GM12878 (cell line): ENCODE measurements around the gene SPHKAP. TPM values are rescaled to one million over a fixed set of nuclear protein-coding genes. Genes with fewer than 3 reads are reported as not detected.

ENCODE experiments used
- ATAC-seq: fragments of 200-7000 bp; cut with Tn5 transposase; 3 replicates; pipeline ENCODE4 v1.9.1; 2020; ENCODE audit warnings: mild to moderate bottlenecking, moderate library complexity
- BruUV-seq: library from RNA; stranded (reverse); fragments of 400-500 nt; replicated peaks from 2 replicates; lab custom pipeline; 2021; lab: Mats Ljungman, UMichigan
- CTCF ChIA-PET: fragments of 300-600 bp; sonication (Branson Sonifier 250); formaldehyde crosslinking; extraction: SDS; loops from one replicate; lab custom pipeline; 2021; ENCODE audit warnings: inconsistent platforms; lab: Yijun Ruan, JAX
- POLR2A ChIA-PET: fragments of 350-600 bp; formaldehyde crosslinking; extraction: SDS; loops from one replicate; lab custom pipeline; 2021; ENCODE audit warnings: inconsistent platforms; lab: Charles Lee
- RAD21 ChIA-PET: fragments of 300-600 bp; sonication (Branson Sonifier 250); formaldehyde crosslinking; loops from one replicate; lab custom pipeline; 2023; ENCODE audit warnings: antibody characterized with exemption; ENCODE audit not compliant: unreplicated experiment; lab: Charles Lee
- SMC1A ChIA-PET: fragments of 300-600 bp; sonication (Branson Sonifier 250); formaldehyde crosslinking; loops from one replicate; lab custom pipeline; 2023; ENCODE audit not compliant: unreplicated experiment, uncharacterized antibody; lab: Charles Lee
- DNase-seq: peaks from one replicate; pipeline ENCODE4 v3.0.0-alpha.2; 2011; ENCODE audit warnings: low read depth, low spot score
- FAIRE-seq: peaks from 3 replicates; lab custom pipeline; 2011; peaks lifted over from hg19 to GRCh38; lab: Jason Lieb, UNC
- H2AFZ ChIP-seq: 2 replicates; pipeline ENCODE4 v1.6.0; 2011; ENCODE audit warnings: low read depth, low read length, control low read depth; ENCODE audit not compliant: control insufficient read depth
- H3K27ac ChIP-seq: 2 replicates; pipeline ENCODE4 v1.5.1; 2011; ENCODE audit warnings: control low read depth; ENCODE audit not compliant: control insufficient read depth, insufficient read depth
- H3K27me3 ChIP-seq, 2 experiments: replicated peaks in 1 of 2; 2 replicates each; pipeline versions ENCODE4 v1.6.0 to v1.6.1; 2011; ENCODE audit warnings: low read length in 1 of 2; ENCODE audit not compliant: control insufficient read depth in 2 of 2, insufficient read depth in 2 of 2
- H3K36me3 ChIP-seq, 2 experiments: 2 replicates each; pipeline ENCODE4 v1.5.1; 2011; ENCODE audit warnings: low read length in 1 of 2; ENCODE audit not compliant: control insufficient read depth in 2 of 2, insufficient read depth in 2 of 2
- H3K4me1 ChIP-seq: 2 replicates; pipeline ENCODE4 v1.6.1; 2011; ENCODE audit warnings: mild to moderate bottlenecking, low read length, moderate library complexity, mixed read lengths; ENCODE audit not compliant: control insufficient read depth, insufficient read depth
- H3K4me2 ChIP-seq: 2 replicates; pipeline ENCODE4 v1.6.0; 2011; ENCODE audit warnings: control low read depth; ENCODE audit not compliant: control insufficient read depth, insufficient read depth
- H3K4me3 ChIP-seq: fragments of 200-600 bp; sonication (generic); 2 replicates; pipeline ENCODE4 v1.5.1; 2016
- H3K79me2 ChIP-seq: 2 replicates; pipeline ENCODE4 v1.6.0; 2011; ENCODE audit warnings: low read length; ENCODE audit not compliant: control insufficient read depth, insufficient read depth
- H3K9ac ChIP-seq: 2 replicates; pipeline ENCODE4 v1.8.0; 2011; ENCODE audit warnings: low read length, control low read depth, mixed read lengths; ENCODE audit not compliant: control insufficient read depth, insufficient read depth
- H3K9me3 ChIP-seq: replicated peaks from 3 replicates; pipeline ENCODE4 v1.5.1; 2011; ENCODE audit warnings: mild to moderate bottlenecking, low read length; ENCODE audit not compliant: control insufficient read depth, insufficient read depth
- H4K20me1 ChIP-seq: 2 replicates; pipeline ENCODE4 v1.6.0; 2011; ENCODE audit not compliant: control insufficient read depth, insufficient read depth
- ATF7 ChIP-seq: fragments of 450-650 bp; IDR thresholded peaks from 2 replicates; pipeline ENCODE4 v1.6.1; 2016; ENCODE audit warnings: low read depth, mild to moderate bottlenecking
- BCL3 ChIP-seq: IDR thresholded peaks from 2 replicates; pipeline ENCODE4 v1.6.1; 2011; ENCODE audit warnings: borderline replicate concordance, low read depth, mild to moderate bottlenecking, moderate library complexity, low read length; ENCODE audit not compliant: insufficient read depth, poor library complexity, severe bottlenecking
- CEBPZ ChIP-seq: fragments of 150-350 bp; IDR thresholded peaks from 2 replicates; pipeline ENCODE4 v1.6.1; 2016; ENCODE audit warnings: low read depth, low read length
- CHD4 ChIP-seq: fragments of 200-600 bp; sonication (generic); IDR thresholded peaks from 2 replicates; pipeline ENCODE4 v1.6.1; 2016; ENCODE audit warnings: mild to moderate bottlenecking
- NKRF ChIP-seq: fragments of 450-650 bp; conservative IDR thresholded peaks from 2 replicates; pipeline ENCODE4 v1.6.1; 2017; ENCODE audit warnings: mild to moderate bottlenecking, moderate library complexity
- RAD21 ChIP-seq: IDR thresholded peaks from 2 replicates; pipeline ENCODE4 v1.6.1; 2011; ENCODE audit warnings: mild to moderate bottlenecking, low read depth, low read length, moderate library complexity; ENCODE audit not compliant: insufficient read depth
- SIN3A ChIP-seq: IDR thresholded peaks from 2 replicates; pipeline ENCODE4 v1.6.1; 2012; ENCODE audit warnings: low read depth, low read length, improper control_type of control experiment
- SRF ChIP-seq, 2 experiments: IDR thresholded peaks; 2 replicates each; pipeline ENCODE4 v1.6.1; 2011; ENCODE audit warnings: low read depth in 2 of 2, low read length in 2 of 2, mild to moderate bottlenecking in 1 of 2, moderate library complexity in 1 of 2
- WRNIP1 ChIP-seq: IDR thresholded peaks from 2 replicates; pipeline ENCODE4 v1.6.1; 2011; ENCODE audit warnings: low read depth, low read length, improper control_type of control experiment, borderline replicate concordance
- YBX1 ChIP-seq: fragments of 450-650 bp; IDR thresholded peaks from 2 replicates; pipeline ENCODE4 v1.6.1; 2016; ENCODE audit warnings: antibody characterized with exemption
- ZNF207 ChIP-seq: fragments of 450-650 bp; IDR thresholded peaks from 2 replicates; pipeline ENCODE4 v1.6.1; 2014; ENCODE audit warnings: antibody characterized with exemption, mild to moderate bottlenecking, borderline replicate concordance
- WGBS: methylation state at CpG from one replicate; pipeline ENCODE4 v1.1.6; 2016; ENCODE audit warnings: low lambda C conversion rate; ENCODE audit not compliant: insufficient replicate concordance, insufficient coverage; ENCODE audit errors: missing lambda C conversion rate; 5-methylcytosine and 5-hydroxymethylcytosine counted together
- in situ Hi-C: fragments of 300-500 bp; cut with MboI; formaldehyde crosslinking; loops from 9 replicates; pipeline ENCODE4 v1.14.3; 2018; ENCODE audit warnings: mixed read lengths
- intact Hi-C: fragments of 100-400 bp; cut with micrococcal nuclease; formaldehyde crosslinking; loops from one replicate; pipeline ENCODE4 v1.14.2; 2022; ENCODE audit not compliant: unreplicated experiment
- polyA plus RNA-seq, 11 experiments: library from polyadenylated mRNA; depleted of rRNA in 4 of 11; unstranded in 6 of 11; stranded (reverse) in 5 of 11; fragments of >200 nt; fragmentation: Nextera tagmentation in 4 of 11; fragmentation: Illumina TruSeq in 1 of 11; extraction: Ambion mirVana in 4 of 11; extraction: Trizol in 1 of 11; gene quantifications; 1 replicate in 1 of 11; 2 replicates in 10 of 11; pipeline versions ENCODE4 v1.2.1 to v1.2.3, GENCODE V29; 2011 to 2016; ENCODE audit warnings: inconsistent platforms in 2 of 11, missing spikeins in 2 of 11, low read depth in 1 of 11
- total RNA-seq, 4 experiments: library from RNA; depleted of rRNA in 3 of 4; stranded (reverse); fragments of >200 nt in 3 of 4; fragmentation: Illumina TruSeq in 1 of 4; extraction: Trizol in 1 of 4; gene quantifications; 2 replicates each; pipeline versions ENCODE4 v1.2.1 to v1.2.3, GENCODE V29; 2013 to 2021

Gene SPHKAP
- total and polyA plus RNA-seq, 10 of the 15 experiments (the other 5 are each of a cell fraction or from before 2014, with no cell fraction given), result 0.03 TPM; not detected in 9

GRCh38 chr2:228056293-228057097 lies 125.0 kb downstream of the SPHKAP start:
- no peak for FAIRE-seq
- SMC1A ChIA-PET, result interaction anchor here (0.8 to 1.0 kb wide), 2 partner anchors 9 to 99 kb away, joined by 3 to 4 read pairs; no protein-coding TSS in a partner anchor
- Histone ChIP-seq H2AFZ (no peak overlapping the region), H3K36me3 (no peaks in the 10 kb centered on the region), H4K20me1 (no peaks in the 10 kb centered on the region), H3K4me3 (no peak overlapping the region), H3K27me3 (no peaks in the 10 kb centered on the region), H3K79me2 (no peaks in the 10 kb centered on the region), H3K27ac (no peak overlapping the region), H3K9me3 (no peaks in the 10 kb centered on the region), H3K9ac (no peak overlapping the region), H3K4me1 (no peaks in the 10 kb centered on the region), H3K4me2 (no peak overlapping the region)
- CTCF ChIA-PET, result no interaction called here
- in situ Hi-C loops (no loop called here), intact Hi-C loops (no loop called here)
- TF ChIP-seq BCL3, result no peak
- no peak for TF ChIP-seq CEBPZ
- no peak for TF ChIP-seq NKRF
- TF ChIP-seq CHD4, result no peak
- TF ChIP-seq YBX1, result no peak
- no peak for TF ChIP-seq ZNF207
- no peak for TF ChIP-seq SRF (IDR thresholded peaks at IDR 0.05; ENCODE audit: low read depth in 2 of 2, low read length in 2 of 2)
- TF ChIP-seq RAD21, result no peak
- no peak for TF ChIP-seq SIN3A
- TF ChIP-seq ATF7, result no peak
- TF ChIP-seq WRNIP1, result no peak
- ATAC-seq, result no peak
- 14% methylated on average over 4 of the region's 4 CpGs for WGBS
- BruUV-seq, result no TSS peak
- RAD21 ChIA-PET, result no interaction called here
- DNase-seq, result no peak
- POLR2A ChIA-PET, result no interaction called here
